ENCODE data around the gene SPATA3.

SPATA3 gene

DNA sequence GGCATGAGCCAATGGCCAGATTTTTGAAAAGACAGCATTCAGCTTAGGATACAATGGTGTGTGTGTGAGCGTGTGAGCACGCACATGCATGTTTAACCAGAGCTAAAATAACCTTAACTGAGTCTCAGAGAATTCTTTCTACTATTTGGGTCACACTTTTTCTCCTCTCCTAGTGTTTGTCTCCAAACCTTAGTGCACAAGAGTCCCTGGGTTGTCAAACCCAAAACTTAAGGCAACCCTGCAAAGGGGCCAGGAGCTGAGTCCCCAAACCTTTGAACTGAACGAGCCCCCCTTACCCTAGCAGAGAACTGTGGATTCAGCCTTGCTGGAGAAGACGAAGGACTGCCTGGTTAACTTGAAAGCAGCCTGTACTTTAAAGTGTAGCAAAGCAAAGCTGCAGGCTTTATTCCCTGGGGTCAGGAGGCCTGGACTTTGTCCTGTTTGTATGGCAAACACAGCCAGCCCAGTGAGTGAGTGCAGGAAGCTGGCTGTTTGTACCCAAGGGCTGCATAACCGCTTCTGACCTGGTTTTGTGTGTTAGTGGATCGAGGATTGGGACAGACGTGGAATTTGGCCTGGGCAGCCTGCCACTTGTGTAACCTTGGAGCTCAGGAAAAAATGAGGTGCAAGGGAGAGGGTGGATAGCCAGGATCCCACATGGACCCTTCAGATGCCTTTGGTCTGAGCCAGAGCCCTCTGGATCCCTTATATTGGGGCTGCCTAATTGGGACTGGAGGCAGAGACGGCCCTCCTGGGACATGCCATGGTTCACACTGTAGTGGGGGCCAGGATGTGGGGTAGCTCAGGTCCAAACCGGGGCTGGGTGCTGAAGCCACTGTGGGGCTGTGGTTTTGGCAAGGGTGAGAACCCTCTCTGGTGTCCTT, 54.3 kb downstream of the SPATA3 start:
- ChIA-PET POLR2A (no interaction called here), CTCF (no interaction called here)
- TF ChIP-seq FOXM1 (IDR thresholded peaks at IDR 0.05; ENCODE audit: borderline replicate concordance) (no peak), SP1 (IDR thresholded peaks at IDR 0.05) (no peak), LEF1 (IDR thresholded peaks at IDR 0.05; ENCODE audit: borderline replicate concordance) (no peak), ARNT (IDR thresholded peaks at IDR 0.05) (no peak), NFRKB (IDR thresholded peaks at IDR 0.05) (no peak), FOXA1 (IDR thresholded peaks at IDR 0.05) (no peak), TARDBP (IDR thresholded peaks at IDR 0.05) (no peak), FOXK2 (IDR thresholded peaks at IDR 0.05) (no peak), ELF4 (IDR thresholded peaks at IDR 0.05) (no peak), BHLHE40 (IDR thresholded peaks at IDR 0.05; ENCODE audit: borderline replicate concordance) (no peak), L3MBTL2 (conservative IDR thresholded peaks at IDR 0.05) (no peak), SUZ12 (IDR thresholded peaks at IDR 0.05) (no peak), CTBP1 (IDR thresholded peaks at IDR 0.05; ENCODE audit: borderline replicate concordance) (no peak), PKNOX1 (IDR thresholded peaks at IDR 0.05) (no peak), HDGF (IDR thresholded peaks at IDR 0.05; ENCODE audit: borderline replicate concordance) (no peak)
- no peak for DNase-seq (ENCODE audit: extremely low spot score)

GRCh38 chr2:231051116-231051515, 55.2 kb downstream of the SPATA3 start:
- ChIA-PET POLR2A (no interaction called here), CTCF (no interaction called here)
- no peak for DNase-seq (ENCODE audit: extremely low spot score)

GRCh38 chr2:231052494-231053451, 56.9 kb downstream of the SPATA3 start:
- POLR2A ChIA-PET: interaction anchor here (0.7 to 1.2 kb wide), 7 partner anchors 14 to 411 kb away, joined by 3 to 4 read pairs (median 3); partner anchors contain the start of gene NCL
- CTCF ChIA-PET: interaction anchor here (0.6 to 1.4 kb wide), 12 partner anchors 8 to 321 kb away, joined by 3 to 9 read pairs (median 4); no protein-coding TSS in a partner anchor
- no peak for TF ChIP-seq TARDBP (IDR thresholded peaks at IDR 0.05)
- TF ChIP-seq L3MBTL2 (conservative IDR thresholded peaks at IDR 0.05): peak; percentile 96
- DNase-seq (ENCODE audit: extremely low spot score): peak; percentile 84

More at GRCh38 chr2:231051116-231051515, 55.2 kb downstream of the SPATA3 start:
- TF ChIP-seq NFRKB (IDR thresholded peaks at IDR 0.05) (no peak), FOXA1 (IDR thresholded peaks at IDR 0.05) (no peak), HDGF (IDR thresholded peaks at IDR 0.05; ENCODE audit: borderline replicate concordance) (no peak), TARDBP (IDR thresholded peaks at IDR 0.05) (no peak), LEF1 (IDR thresholded peaks at IDR 0.05; ENCODE audit: borderline replicate concordance) (no peak), SUZ12 (IDR thresholded peaks at IDR 0.05) (no peak), L3MBTL2 (conservative IDR thresholded peaks at IDR 0.05) (no peak), FOXK2 (IDR thresholded peaks at IDR 0.05) (no peak), PKNOX1 (IDR thresholded peaks at IDR 0.05) (no peak), FOXM1 (IDR thresholded peaks at IDR 0.05; ENCODE audit: borderline replicate concordance) (no peak), SP1 (IDR thresholded peaks at IDR 0.05) (no peak), ELF4 (IDR thresholded peaks at IDR 0.05) (no peak), CTBP1 (IDR thresholded peaks at IDR 0.05; ENCODE audit: borderline replicate concordance) (no peak), BHLHE40 (IDR thresholded peaks at IDR 0.05; ENCODE audit: borderline replicate concordance) (no peak), ZNF384 (IDR thresholded peaks at IDR 0.05) (no peak)

GRCh38 chr2:231053846-231054245, 57.9 kb downstream of the SPATA3 start:
- ChIA-PET POLR2A (no interaction called here), CTCF (no interaction called here)
- DNase-seq (ENCODE audit: extremely low spot score): no peak
- TF ChIP-seq NFRKB (IDR thresholded peaks at IDR 0.05) (no peak), SUZ12 (IDR thresholded peaks at IDR 0.05) (no peak), PKNOX1 (IDR thresholded peaks at IDR 0.05) (no peak), ARNT (IDR thresholded peaks at IDR 0.05) (no peak), BHLHE40 (IDR thresholded peaks at IDR 0.05; ENCODE audit: borderline replicate concordance) (no peak), SP1 (IDR thresholded peaks at IDR 0.05) (no peak), LEF1 (IDR thresholded peaks at IDR 0.05; ENCODE audit: borderline replicate concordance) (no peak), ELF4 (IDR thresholded peaks at IDR 0.05) (no peak), FOXA1 (IDR thresholded peaks at IDR 0.05) (no peak), L3MBTL2 (conservative IDR thresholded peaks at IDR 0.05) (no peak), ZNF384 (IDR thresholded peaks at IDR 0.05) (no peak), TARDBP (IDR thresholded peaks at IDR 0.05) (no peak), FOXK2 (IDR thresholded peaks at IDR 0.05) (no peak), FOXM1 (IDR thresholded peaks at IDR 0.05; ENCODE audit: borderline replicate concordance) (no peak), HDGF (IDR thresholded peaks at IDR 0.05; ENCODE audit: borderline replicate concordance) (no peak), CTBP1 (IDR thresholded peaks at IDR 0.05; ENCODE audit: borderline replicate concordance) (no peak)

Measured in HEK293T (cell line).